IMR-90 (cell line): Measurements from ENCODE around the gene BCKDK. TPM values are rescaled to one million over a fixed set of nuclear protein-coding genes. Genes with fewer than 3 reads are reported as not detected.

Experiments
- ATAC-seq: fragments of 200-7000 bp; cut with Tn5 transposase; 2 replicates; pipeline ENCODE4 v1.9.1; 2020; ENCODE audit warnings: low read depth, mild to moderate bottlenecking, moderate library complexity
- BruUV-seq: library from RNA; stranded (reverse); fragments of 400-500 nt; replicated peaks from 2 replicates; lab custom pipeline; 2021; lab: Mats Ljungman, UMichigan
- CTCF ChIA-PET: fragments of 300-600 bp; formaldehyde crosslinking; extraction: SDS; loops from one replicate; lab custom pipeline; 2021; ENCODE audit warnings: antibody characterized with exemption; lab: Yijun Ruan, JAX
- POLR2A ChIA-PET: fragments of 300-600 bp; sonication (Branson Sonifier 250); formaldehyde crosslinking; loops from one replicate; lab custom pipeline; 2022; ENCODE audit warnings: antibody characterized with exemption; ENCODE audit not compliant: unreplicated experiment; lab: Charles Lee
- DNase-seq: peaks from one replicate; pipeline ENCODE4 v3.0.0; 2013
- H2AFZ ChIP-seq: replicated peaks from 2 replicates; pipeline ENCODE3; 2013; ENCODE audit warnings: low read length, mild to moderate bottlenecking; ENCODE audit not compliant: poor library complexity
- H2AK5ac ChIP-seq: 2 replicates; pipeline ENCODE4 v1.6.1; 2013; ENCODE audit warnings: low read depth, low read length, inconsistent platforms
- H2AK9ac ChIP-seq: replicated peaks from 2 replicates; pipeline ENCODE3; 2013; ENCODE audit warnings: mild to moderate bottlenecking, low read depth, low read length, moderate library complexity; ENCODE audit not compliant: poor library complexity
- H2BK120ac ChIP-seq: 2 replicates; pipeline ENCODE4 v1.6.1; 2013; ENCODE audit warnings: low read depth, low read length, inconsistent platforms
- H2BK15ac ChIP-seq: 3 replicates; pipeline ENCODE4 v1.6.1; 2013; ENCODE audit warnings: low read depth, low read length, inconsistent platforms
- H2BK20ac ChIP-seq: 2 replicates; pipeline ENCODE4 v1.6.1; 2013; ENCODE audit warnings: low read depth, mild to moderate bottlenecking, inconsistent platforms, low read length, moderate library complexity
- H2BK5ac ChIP-seq: 2 replicates; pipeline ENCODE4 v1.6.1; 2013; ENCODE audit warnings: mild to moderate bottlenecking, low read depth, low read length, inconsistent platforms; ENCODE audit not compliant: poor library complexity, severe bottlenecking
- H3K14ac ChIP-seq: replicated peaks from 2 replicates; pipeline ENCODE4 v1.6.1; 2013; ENCODE audit warnings: low read depth, low read length, inconsistent platforms
- H3K18ac ChIP-seq: 2 replicates; pipeline ENCODE4 v1.6.1; 2013; ENCODE audit warnings: low read depth, low read length, control low read depth
- H3K23ac ChIP-seq: 2 replicates; pipeline ENCODE4 v1.6.1; 2013; ENCODE audit warnings: low read depth, low read length, inconsistent platforms
- H3K27ac ChIP-seq: 2 replicates; pipeline ENCODE4 v1.5.1; 2013; ENCODE audit warnings: mild to moderate bottlenecking, control low read depth, low read length; ENCODE audit not compliant: insufficient read depth
- H3K27me3 ChIP-seq: 2 replicates; pipeline ENCODE4 v1.6.1; 2013; ENCODE audit warnings: low read length; ENCODE audit not compliant: control insufficient read depth, insufficient read depth
- H3K36me3 ChIP-seq: 2 replicates; pipeline ENCODE4 v1.6.1; 2013; ENCODE audit warnings: low read length, mixed read lengths; ENCODE audit not compliant: control insufficient read depth, insufficient read depth
- H3K4ac ChIP-seq: 2 replicates; pipeline ENCODE4 v1.6.1; 2013; ENCODE audit warnings: low read depth, low read length, inconsistent platforms
- H3K4me1 ChIP-seq: 2 replicates; pipeline ENCODE4 v1.6.1; 2013; ENCODE audit warnings: low read length, mixed read lengths; ENCODE audit not compliant: control insufficient read depth, insufficient read depth
- H3K4me2 ChIP-seq: 2 replicates; pipeline ENCODE4 v1.6.1; 2013; ENCODE audit warnings: low read depth, mild to moderate bottlenecking, control low read depth, low read length, moderate library complexity
- H3K4me3 ChIP-seq: 2 replicates; pipeline ENCODE4 v1.5.1; 2013; ENCODE audit warnings: low read depth, mild to moderate bottlenecking, control low read depth, low read length, moderate library complexity; ENCODE audit not compliant: insufficient read depth
- H3K56ac ChIP-seq: 2 replicates; pipeline ENCODE4 v1.6.1; 2013; ENCODE audit warnings: low read length, inconsistent platforms; ENCODE audit not compliant: insufficient read depth; ENCODE audit errors: extremely low read depth
- H3K79me1 ChIP-seq, 2 experiments: 2 replicates each; pipeline ENCODE4 v1.6.1; 2013; ENCODE audit warnings: low read length in 2 of 2, inconsistent platforms in 1 of 2, low read depth in 1 of 2
- H3K9ac ChIP-seq: 2 replicates; pipeline ENCODE4 v1.6.1; 2013; ENCODE audit warnings: low read depth, low read length, control low read depth
- H3K9me1 ChIP-seq: 2 replicates; pipeline ENCODE4 v1.6.1; 2013; ENCODE audit warnings: low read length, inconsistent platforms; ENCODE audit not compliant: insufficient read depth
- H3K9me3 ChIP-seq: 2 replicates; pipeline ENCODE4 v1.6.1; 2013; ENCODE audit warnings: low read length; ENCODE audit not compliant: control insufficient read depth, insufficient read depth
- H4K20me1 ChIP-seq: 2 replicates; pipeline ENCODE4 v1.6.1; 2013; ENCODE audit warnings: low read length, inconsistent platforms; ENCODE audit not compliant: insufficient read depth
- H4K5ac ChIP-seq: 2 replicates; pipeline ENCODE4 v1.6.1; 2013; ENCODE audit warnings: mild to moderate bottlenecking, low read depth, low read length, control low read depth
- H4K8ac ChIP-seq, 2 experiments: 2 replicates each; pipeline ENCODE4 v1.6.1; 2013; ENCODE audit warnings: low read depth in 2 of 2, low read length in 2 of 2, control low read depth in 1 of 2, inconsistent platforms in 1 of 2
- H4K91ac ChIP-seq: 2 replicates; pipeline ENCODE4 v1.6.1; 2013; ENCODE audit warnings: low read depth, low read length, inconsistent platforms; ENCODE audit not compliant: insufficient read depth
- BHLHE40 ChIP-seq: fragments of 150-350 bp; IDR thresholded peaks from 2 replicates; pipeline ENCODE4 v1.6.1; 2016; ENCODE audit warnings: mild to moderate bottlenecking, low read depth, low read length
- CHD1 ChIP-seq: IDR thresholded peaks from 2 replicates; pipeline ENCODE4 v1.6.1; 2012; ENCODE audit warnings: low read depth, low read length, improper control_type of control experiment
- FOS ChIP-seq: fragments of 150-350 bp; IDR thresholded peaks from 2 replicates; pipeline ENCODE4 v1.6.1; 2016; ENCODE audit warnings: low read depth, low read length
- MAZ ChIP-seq: IDR thresholded peaks from 2 replicates; pipeline ENCODE4 v1.6.1; 2012; ENCODE audit warnings: low read depth, mild to moderate bottlenecking, low read length, improper control_type of control experiment, moderate library complexity, borderline replicate concordance
- NFE2L2 ChIP-seq: fragments of 150-350 bp; IDR thresholded peaks from 2 replicates; pipeline ENCODE4 v1.6.1; 2016; ENCODE audit warnings: low read depth, mild to moderate bottlenecking, low read length
- RCOR1 ChIP-seq: IDR thresholded peaks from 2 replicates; pipeline ENCODE4 v1.6.1; 2012; ENCODE audit warnings: mild to moderate bottlenecking, low read length, improper control_type of control experiment; ENCODE audit not compliant: insufficient replicate concordance
- WGBS, 2 experiments: methylation state at CpG; one replicate each; pipeline versions ENCODE4 v1.1.5 to v1.1.7; 2013; ENCODE audit warnings: missing lambda C conversion rate in 2 of 2; ENCODE audit not compliant: insufficient read length in 1 of 2; ENCODE audit errors: extremely low coverage in 2 of 2; 5-methylcytosine and 5-hydroxymethylcytosine counted together
- dilution Hi-C: fragments of 300-500 bp; cut with HindIII; formaldehyde crosslinking; loops from one replicate; pipeline ENCODE4 v1.14.3; 2018; ENCODE audit warnings: low sequenced_read_pairs; ENCODE audit not compliant: unreplicated experiment
- in situ Hi-C: fragments of 300-500 bp; cut with MboI; formaldehyde crosslinking; loops from 3 replicates; pipeline ENCODE4 v1.14.3; 2019; ENCODE audit warnings: low sequenced_read_pairs, inconsistent platforms, mixed read lengths
- intact Hi-C: fragments of 100-400 bp; cut with micrococcal nuclease; formaldehyde crosslinking; loops from 2 replicates; pipeline ENCODE4 v1.10.0; 2022
- polyA plus RNA-seq, 3 experiments: library from polyadenylated mRNA; depleted of rRNA; stranded (reverse); fragments of >200 nt; gene quantifications; 2 replicates each; pipeline ENCODE4 v1.2.3, GENCODE V29; 2012; ENCODE audit warnings: low replicate concordance in 1 of 3
- total RNA-seq: library from RNA; depleted of rRNA; stranded (reverse); fragments of >200 nt; gene quantifications from 2 replicates; pipeline ENCODE4 v1.2.3, GENCODE V29; 2012

Gene BCKDK
- total and polyA plus RNA-seq, 2 of the 4 experiments (the other 2 are of a cell fraction), result 26.0 to 79.3 TPM

- DNase-seq (no peak), ATAC-seq (peak; percentile 2; the same call in 1 of the 2 replicates)
- BruUV-seq, result TSS peak; percentile 86
- peak overlapping the region; percentile 39; the same call in 1 of the 2 replicates for H3K4ac ChIP-seq
- H2BK120ac ChIP-seq, result no peak overlapping the region
- peak overlapping the region; percentile 93 for H3K4me2 ChIP-seq
- H4K20me1 ChIP-seq, result no peaks in the 10 kb centered on the region; the same call in 1 of the 2 replicates
- H3K56ac ChIP-seq, result no peak overlapping the region
- in situ Hi-C loops (no loop called here), intact Hi-C loops (no loop called here), dilution Hi-C loops (no loop called here)
- H3K27me3 ChIP-seq, result no peaks in the 10 kb centered on the region
- CTCF ChIA-PET, result no interaction called here
- H2AK5ac ChIP-seq, result peak overlapping the region; percentile 78
- H3K4me1 ChIP-seq, result peaks cover 5% of the 10 kb centered on the region
- H4K91ac ChIP-seq, result peak overlapping the region; percentile 43; the same call in 1 of the 2 replicates
- H3K14ac ChIP-seq, result peak overlapping the region; percentile 45
- peak overlapping the region; percentile 75 for H3K9ac ChIP-seq
- H2AFZ ChIP-seq, result peak overlapping the region; percentile 95
- WGBS, 2 experiments, result 47% methylated on average over 12 of the region's 57 CpGs; no CpG with 5 or more reads in 1 of the 2 experiments
- no peak overlapping the region for H2BK15ac ChIP-seq
- H3K23ac ChIP-seq, result peak overlapping the region; percentile 38; the same call in 1 of the 2 replicates
- peaks cover 40% of the 10 kb centered on the region for H3K36me3 ChIP-seq
- POLR2A ChIA-PET, result no interaction called here
- peaks cover 18 to 41% of the 10 kb centered on the region in 2 experiments for H3K79me1 ChIP-seq
- no peak overlapping the region for H4K5ac ChIP-seq
- no peak for TF ChIP-seq CHD1
- TF ChIP-seq RCOR1, result no peak
- no peak for TF ChIP-seq NFE2L2
- TF ChIP-seq MAZ, result 0 out of 2 replicates have a peak, but pooled peaks have one; percentile 0
- no peak for TF ChIP-seq FOS
- TF ChIP-seq BHLHE40, result no peak
- H2AK9ac ChIP-seq, result peak overlapping the region; percentile 95
- no peak overlapping the region for H2BK20ac ChIP-seq
- H3K27ac ChIP-seq, result peak overlapping the region; percentile 76; the same call in 1 of the 2 replicates
- H3K4me3 ChIP-seq, result peak overlapping the region; percentile 85
- H2BK5ac ChIP-seq, result peak overlapping the region; percentile 79
- no peaks in the 10 kb centered on the region for H3K9me3 ChIP-seq
- H4K8ac ChIP-seq, result peak overlapping the region; percentile 67 to 98; a peak in 2 of 4 replicates
- H3K18ac ChIP-seq, result no peak overlapping the region
- H3K9me1 ChIP-seq, result peaks cover 11% of the 10 kb centered on the region; the same call in 1 of the 2 replicates
Measured at GRCh38 chr16:31108794-31109558, 790 bp downstream of the BCKDK start.
